Stimulated activated CD4-positive, alpha-beta T cell treated with anti-CD3 and anti-CD28 coated beads, Interleukin-1b, Interleukin-23, amount 100 ng/mL, for 48 hours (primary cell): ENCODE data around the gene PCDHGB7.
"Not testable (repeated sequence)": the region's sequence is repeated elsewhere in the genome, so short reads cannot be mapped to it uniquely, and the experiment has no call there.

ENCODE experiments used
- DNase-seq: peaks from one replicate; pipeline ENCODE4 v3.0.0-alpha.2; 2020

Gene PCDHGB7

DNA sequence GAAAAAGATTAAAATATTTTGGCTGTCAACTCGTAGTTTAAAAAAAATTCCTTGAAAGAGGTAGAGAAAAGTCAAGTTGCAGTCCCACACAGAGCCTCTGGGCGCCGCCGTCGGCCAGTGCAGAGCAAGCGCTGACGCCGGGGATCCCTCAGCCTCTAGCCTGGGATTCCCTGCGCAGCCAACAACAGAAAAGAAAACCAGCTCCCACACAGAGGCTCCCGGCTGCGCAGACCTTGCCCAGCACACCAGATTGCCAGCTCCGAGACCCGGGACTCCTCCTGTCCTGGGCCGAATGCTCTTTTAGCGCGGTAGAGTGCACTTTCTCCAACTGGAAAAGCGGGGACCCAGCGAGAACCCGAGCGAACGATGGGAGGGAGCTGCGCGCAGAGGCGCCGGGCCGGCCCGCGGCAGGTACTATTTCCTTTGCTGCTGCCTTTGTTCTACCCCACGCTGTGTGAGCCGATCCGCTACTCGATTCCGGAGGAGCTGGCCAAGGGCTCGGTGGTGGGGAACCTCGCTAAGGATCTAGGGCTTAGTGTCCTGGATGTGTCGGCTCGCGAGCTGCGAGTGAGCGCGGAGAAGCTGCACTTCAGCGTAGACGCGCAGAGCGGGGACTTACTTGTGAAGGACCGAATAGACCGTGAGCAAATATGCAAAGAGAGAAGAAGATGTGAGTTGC lies at the start of gene PCDHGB7:
Gene PCDHGB7 (plus strand): TSS at position 184 of the 679 bp plus-strand sequence. CDS start 183 bp downstream, at position 367.
- peak; percentile 66 for DNase-seq

DNA sequence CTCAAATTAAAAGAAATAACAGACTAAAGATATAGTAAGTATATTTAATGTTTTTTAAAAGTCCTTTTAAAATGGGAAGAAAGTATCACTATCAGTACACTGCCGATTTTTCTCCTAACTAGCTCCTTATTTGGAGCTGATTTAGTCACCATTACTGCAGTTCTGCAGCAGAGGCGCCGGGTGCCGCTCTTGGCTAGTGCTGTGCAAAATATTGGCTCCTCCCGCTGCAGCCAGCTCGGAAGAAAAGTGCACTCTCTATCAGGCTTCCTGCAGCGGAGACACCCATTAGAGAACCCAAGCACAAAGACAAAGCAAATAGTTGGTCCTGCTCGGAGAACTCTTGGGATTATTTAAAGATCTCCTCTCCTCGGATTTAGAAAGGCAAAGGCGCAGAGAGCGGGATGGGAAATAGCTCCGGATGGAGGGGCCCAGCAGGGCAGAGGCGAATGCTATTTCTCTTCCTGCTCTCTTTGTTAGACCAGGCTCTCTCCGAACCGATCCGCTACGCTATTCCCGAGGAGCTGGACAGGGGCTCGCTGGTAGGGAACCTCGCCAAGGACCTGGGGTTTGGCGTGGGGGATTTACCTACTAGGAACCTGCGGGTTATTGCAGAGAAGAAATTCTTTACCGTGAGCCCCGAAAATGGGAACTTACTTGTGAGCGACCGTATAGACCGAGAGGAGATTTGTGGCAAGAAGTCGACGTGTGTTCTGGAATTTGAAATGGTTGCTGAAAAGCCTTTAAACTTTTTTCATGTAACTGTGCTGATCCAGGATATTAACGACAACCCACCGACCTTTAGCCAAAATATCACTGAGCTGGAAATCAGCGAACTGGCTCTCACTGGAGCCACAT lies 47.3 kb upstream of the PCDHGB7 start, which contains the start of gene PCDHGB3:
Gene PCDHGB3 (plus strand): TSS at position 249 of the 855 bp plus-strand sequence. CDS start 153 bp downstream, at position 402.
- peak; percentile 25 for DNase-seq

DNA sequence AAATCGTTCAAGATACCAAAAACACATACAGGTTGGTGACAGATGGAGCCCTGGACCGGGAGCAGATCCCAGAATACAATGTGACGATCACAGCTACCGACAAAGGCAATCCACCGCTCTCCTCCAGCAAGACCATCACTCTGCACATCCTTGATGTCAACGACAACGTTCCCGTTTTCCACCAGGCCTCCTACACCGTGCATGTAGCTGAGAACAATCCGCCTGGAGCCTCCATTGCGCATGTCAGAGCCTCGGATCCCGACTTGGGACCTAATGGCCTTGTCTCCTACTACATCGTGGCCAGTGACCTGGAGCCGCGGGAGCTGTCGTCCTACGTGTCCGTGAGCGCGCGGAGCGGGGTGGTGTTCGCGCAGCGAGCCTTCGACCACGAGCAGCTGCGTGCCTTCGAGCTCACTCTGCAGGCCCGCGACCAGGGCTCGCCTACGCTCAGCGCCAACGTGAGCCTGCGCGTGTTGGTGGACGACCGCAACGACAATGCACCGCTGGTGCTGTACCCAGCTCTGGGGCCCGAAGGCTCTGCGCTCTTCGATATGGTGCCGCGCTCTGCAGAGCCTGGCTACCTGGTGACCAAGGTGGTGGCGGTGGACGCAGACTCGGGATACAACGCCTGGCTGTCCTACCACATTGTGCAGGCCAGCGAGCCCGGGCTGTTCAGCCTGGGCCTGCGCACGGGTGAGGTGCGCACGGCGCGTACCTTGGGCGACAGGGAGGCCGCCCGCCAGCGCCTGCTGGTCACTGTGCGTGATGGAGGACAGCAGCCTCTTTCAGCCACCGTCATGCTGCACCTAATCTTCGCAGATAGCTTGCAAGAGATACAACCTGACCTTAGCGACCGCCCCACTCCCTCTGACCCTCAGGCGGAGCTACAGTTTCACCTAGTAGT lies 45.7 kb upstream of the PCDHGB7 start:
- DNase-seq: no peak

DNA sequence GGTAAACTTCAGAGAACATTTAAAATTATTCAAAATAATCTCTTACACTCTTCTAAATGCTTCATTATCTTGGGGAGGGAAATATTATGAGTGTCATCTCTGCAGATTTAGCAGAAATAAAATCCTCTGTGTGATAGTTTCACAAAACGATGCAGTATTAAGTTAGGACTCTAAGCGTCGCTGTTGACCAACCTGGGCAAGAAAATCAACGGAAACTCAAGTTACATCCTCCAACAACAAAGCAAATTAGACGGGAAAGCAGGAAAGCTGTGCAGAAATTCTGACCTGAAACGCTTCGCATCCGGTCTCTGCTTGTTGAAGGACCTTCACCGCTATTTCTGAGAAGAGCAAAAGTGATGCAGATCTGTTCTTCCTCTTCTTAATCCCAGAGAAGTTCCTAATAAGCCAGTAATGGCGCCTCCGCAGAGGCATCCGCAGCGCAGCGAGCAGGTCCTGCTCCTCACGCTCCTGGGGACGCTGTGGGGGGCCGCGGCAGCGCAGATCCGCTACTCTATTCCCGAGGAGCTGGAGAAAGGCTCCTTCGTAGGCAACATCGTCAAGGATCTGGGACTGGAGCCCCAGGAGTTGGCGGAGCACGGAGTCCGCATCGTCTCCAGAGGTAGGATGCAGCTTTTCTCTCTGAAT lies 43.7 kb upstream of the PCDHGB7 start, which contains the start of gene PCDHGA6:
Gene PCDHGA6 (plus strand): TSS at position 219 of the 645 bp plus-strand sequence. CDS start 193 bp downstream, at position 412.
- DNase-seq: no peak

DNA sequence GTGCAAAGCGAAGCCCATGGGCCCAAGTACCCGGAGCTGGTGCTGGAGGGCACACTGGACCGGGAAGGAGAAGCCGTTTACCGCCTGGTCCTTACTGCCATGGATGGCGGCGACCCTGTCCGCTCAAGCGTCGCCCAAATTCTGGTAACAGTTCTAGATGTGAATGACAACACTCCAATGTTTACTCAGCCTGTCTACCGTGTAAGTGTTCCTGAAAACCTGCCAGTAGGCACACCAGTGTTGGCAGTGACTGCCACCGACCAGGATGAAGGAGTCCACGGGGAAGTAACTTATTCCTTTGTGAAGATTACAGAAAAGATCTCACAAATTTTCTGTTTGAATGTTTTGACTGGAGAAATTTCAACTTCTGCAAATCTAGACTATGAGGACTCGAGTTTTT lies 42.9 kb upstream of the PCDHGB7 start:
- DNase-seq: no peak

DNA sequence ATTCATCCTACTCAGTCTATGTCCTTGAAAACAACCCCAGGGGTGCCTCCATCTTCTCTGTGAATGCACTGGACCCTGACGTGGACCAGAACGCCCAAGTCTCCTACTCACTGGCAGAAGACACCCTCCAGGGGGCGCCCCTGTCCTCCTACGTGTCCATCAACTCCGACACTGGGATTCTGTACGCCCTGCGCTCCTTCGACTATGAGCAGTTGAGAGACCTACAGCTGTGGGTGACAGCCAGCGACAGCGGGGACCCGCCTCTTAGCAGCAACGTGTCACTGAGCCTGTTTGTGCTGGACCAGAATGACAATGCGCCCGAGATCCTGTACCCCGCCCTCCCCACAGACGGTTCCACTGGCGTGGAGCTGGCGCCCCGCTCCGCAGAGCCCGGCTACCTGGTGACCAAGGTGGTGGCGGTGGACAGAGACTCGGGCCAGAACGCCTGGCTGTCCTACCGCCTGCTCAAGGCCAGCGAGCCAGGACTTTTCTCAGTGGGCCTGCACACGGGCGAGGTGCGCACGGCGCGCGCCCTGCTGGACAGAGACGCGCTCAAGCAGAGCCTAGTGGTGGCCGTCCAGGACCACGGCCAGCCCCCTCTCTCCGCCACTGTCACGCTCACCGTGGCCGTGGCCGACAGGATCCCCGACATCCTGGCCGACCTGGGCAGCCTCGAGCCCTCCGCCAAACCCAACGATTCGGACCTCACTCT lies 41.9 kb upstream of the PCDHGB7 start:
- DNase-seq: not testable (repeated sequence)

DNA sequence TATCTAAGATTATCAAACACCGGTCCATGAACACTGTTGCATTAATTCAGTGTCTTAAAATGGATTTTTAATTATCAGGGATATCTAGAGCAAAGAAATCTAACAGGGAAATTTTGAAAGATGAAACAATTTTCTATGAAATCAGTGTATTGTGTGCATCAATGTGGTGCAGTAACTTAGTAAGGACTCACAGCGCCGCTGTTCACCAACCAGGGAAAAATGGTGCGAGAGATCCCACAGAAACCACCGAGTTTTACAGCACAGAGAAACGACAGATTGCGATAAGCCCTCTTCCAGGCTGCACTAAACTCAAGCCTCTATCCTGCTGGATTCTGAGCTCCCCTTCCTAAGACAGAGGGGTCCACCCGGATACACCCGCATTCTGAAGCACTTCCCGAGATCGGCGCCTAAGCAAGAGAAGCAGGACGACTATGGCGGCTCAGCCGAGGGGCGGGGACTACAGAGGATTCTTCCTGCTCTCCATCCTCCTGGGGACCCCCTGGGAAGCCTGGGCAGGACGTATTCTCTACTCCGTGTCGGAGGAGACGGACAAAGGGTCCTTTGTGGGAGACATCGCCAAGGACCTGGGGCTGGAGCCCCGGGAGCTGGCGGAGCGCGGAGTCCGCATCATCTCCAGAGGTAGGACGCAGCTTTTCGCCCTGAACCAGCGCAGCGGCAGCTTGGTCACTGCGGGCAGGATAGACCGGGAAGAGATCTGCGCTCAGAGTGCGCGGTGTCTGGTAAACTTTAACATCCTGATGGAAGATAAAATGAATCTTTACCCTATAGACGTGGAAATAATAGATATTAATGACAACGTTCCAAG lies 34.8 kb upstream of the PCDHGB7 start, which contains the start of gene PCDHGA7:
Gene PCDHGA7 (plus strand): TSS at position 274 of the 826 bp plus-strand sequence. CDS start 158 bp downstream, at position 432.
- DNase-seq: no peak

DNA sequence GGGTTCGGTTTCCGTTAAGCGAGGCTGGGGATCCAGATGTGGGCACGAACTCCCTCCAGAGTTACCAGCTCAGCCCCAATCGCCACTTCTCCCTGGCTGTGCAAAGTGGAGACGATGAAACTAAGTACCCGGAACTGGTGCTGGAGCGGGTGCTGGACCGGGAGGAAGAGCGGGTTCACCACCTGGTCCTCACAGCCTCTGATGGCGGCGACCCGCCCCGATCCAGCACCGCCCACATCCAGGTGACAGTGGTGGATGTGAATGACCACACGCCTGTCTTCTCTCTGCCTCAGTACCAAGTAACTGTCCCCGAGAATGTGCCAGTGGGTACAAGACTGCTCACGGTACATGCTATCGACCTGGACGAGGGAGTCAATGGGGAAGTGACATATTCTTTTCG lies 34.1 kb upstream of the PCDHGB7 start:
- DNase-seq: no peak

DNA sequence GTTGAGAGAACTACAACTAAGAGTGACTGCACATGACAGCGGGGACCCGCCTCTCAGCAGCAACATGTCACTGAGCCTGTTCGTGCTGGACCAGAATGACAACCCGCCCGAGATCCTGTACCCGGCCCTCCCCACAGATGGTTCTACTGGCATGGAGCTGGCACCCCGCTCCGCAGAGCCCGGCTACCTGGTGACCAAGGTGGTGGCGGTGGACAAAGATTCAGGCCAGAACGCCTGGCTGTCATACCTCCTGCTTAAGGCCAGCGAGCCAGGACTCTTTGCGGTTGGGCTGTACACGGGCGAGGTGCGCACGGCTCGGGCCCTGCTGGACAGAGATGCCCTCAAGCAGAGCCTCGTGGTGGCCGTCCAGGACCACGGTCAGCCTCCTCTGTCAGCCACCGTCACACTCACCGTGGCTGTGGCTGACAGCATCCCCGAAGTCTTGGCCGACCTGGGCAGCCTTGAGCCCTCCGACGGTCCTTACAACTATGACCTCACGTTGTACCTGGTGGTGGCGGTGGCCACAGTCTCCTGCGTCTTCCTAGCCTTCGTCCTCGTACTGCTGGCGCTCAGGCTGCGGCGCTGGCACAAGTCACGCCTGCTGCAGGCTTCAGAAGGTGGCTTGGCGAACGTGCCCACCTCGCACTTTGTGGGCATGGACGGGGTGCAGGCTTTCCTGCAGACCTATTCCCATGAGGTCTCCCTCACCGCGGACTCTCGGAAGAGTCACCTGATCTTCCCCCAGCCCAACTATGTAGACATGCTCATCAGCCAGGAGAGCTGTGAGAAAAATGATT lies 32.8 kb upstream of the PCDHGB7 start:
- no peak for DNase-seq

DNA sequence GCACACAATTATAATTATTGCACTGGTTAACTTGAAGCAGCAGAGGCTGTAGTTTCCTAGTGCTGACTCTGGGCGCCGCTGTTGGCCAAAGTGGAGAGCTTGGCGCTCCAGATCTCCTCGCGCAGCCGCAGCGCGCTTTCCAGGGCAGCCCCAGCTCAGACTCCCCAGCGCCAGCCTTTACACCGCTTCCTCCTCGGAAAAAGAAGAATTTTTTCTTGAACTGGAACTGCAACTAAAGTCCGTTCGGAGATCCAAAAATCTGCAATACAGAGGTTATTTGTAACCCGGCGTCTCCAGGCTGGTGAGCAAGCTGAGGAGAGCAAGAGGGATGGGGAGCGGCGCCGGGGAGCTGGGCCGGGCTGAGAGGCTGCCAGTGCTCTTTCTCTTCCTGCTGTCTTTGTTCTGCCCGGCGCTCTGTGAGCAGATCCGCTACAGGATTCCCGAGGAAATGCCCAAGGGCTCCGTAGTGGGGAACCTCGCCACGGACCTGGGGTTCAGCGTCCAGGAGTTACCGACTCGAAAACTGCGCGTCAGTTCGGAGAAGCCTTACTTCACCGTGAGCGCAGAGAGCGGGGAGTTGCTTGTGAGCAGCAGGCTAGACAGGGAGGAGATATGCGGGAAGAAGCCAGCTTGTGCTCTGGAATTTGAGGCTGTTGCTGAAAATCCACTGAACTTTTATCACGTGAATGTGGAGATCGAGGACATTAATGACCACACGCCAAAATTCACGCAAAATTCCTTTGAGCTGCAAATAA lies 29.7 kb upstream of the PCDHGB7 start, which contains the start of gene PCDHGB4:
Gene PCDHGB4 (plus strand): TSS at position 142 of the 755 bp plus-strand sequence. CDS start 187 bp downstream, at position 329.
- DNase-seq: peak; percentile 24

DNA sequence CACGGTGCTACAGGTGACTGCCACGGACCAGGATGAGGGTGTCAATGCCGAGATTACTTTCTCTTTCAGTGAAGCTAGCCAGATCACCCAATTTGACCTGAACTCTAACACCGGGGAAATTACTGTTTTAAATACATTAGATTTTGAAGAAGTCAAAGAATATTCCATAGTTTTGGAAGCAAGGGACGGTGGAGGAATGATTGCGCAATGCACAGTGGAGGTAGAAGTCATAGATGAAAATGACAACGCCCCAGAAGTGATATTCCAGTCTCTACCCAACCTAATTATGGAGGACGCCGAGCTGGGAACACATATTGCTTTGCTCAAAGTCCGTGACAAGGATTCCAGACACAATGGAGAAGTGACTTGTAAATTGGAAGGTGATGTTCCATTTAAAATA lies 28.8 kb upstream of the PCDHGB7 start:
- no peak for DNase-seq

DNA sequence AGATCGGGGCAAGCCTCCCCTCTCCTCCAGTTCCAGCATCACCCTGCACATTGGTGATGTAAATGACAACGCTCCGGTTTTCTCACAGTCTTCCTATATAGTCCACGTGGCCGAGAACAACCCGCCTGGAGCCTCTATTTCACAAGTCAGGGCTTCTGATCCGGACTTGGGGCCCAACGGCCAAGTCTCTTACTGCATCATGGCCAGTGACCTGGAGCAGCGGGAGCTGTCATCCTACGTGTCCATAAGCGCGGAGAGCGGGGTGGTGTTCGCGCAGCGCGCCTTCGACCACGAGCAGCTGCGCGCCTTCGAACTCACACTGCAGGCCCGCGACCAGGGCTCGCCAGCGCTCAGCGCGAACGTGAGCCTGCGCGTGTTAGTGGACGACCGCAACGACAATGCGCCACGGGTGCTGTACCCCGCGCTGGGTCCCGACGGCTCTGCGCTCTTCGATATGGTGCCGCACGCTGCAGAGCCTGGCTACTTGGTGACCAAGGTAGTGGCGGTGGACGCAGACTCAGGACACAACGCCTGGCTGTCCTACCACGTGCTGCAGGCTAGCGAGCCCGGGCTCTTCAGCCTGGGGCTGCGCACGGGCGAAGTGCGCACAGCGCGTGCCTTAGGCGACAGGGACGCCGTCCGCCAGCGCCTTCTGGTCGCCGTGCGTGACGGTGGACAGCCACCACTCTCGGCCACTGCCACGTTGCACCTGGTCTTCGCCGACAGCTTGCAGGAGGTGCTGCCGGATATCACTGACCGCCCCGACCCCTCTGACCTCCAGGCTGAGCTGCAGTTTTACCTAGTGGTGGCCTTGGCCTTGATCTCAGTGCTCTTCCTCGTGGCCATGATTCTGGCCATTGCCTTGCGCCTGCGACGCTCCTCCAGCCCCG lies 28.1 kb upstream of the PCDHGB7 start:
- no peak for DNase-seq

DNA sequence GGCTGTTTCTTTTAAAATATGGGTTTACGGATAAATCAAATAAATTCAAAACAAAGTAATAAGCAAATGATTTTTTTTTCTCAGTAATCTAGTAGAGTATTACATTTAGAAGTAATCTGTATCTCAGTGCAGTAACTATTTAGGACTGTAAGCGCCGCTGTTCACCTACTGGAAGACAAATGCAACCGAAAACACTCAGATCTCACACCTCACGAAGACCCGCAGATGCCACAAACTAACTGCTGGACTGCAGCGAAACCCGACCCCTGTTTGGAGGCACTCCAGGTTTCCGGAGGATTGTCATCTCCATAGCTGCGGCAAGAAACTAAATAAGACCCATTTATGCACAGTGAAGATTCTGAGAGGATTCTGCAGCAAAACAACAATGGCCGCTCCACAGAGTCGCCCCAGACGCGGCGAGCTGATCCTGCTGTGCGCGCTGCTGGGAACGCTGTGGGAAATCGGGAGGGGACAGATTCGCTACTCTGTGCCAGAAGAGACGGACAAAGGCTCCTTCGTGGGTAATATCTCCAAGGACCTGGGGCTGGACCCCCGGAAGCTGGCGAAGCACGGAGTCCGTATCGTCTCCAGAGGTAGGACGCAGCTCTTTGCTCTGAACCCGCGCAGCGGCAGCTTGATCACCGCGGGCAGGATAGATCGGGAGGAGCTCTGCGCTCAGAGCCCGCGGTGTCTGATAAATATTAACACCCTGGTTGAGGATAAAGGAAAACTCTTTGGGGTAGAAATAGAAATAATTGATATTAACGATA lies 24.9 kb upstream of the PCDHGB7 start, which contains the start of gene PCDHGA8:
Gene PCDHGA8 (plus strand): TSS at position 205 of the 770 bp plus-strand sequence. CDS start 181 bp downstream, at position 386.
- no peak for DNase-seq

DNA sequence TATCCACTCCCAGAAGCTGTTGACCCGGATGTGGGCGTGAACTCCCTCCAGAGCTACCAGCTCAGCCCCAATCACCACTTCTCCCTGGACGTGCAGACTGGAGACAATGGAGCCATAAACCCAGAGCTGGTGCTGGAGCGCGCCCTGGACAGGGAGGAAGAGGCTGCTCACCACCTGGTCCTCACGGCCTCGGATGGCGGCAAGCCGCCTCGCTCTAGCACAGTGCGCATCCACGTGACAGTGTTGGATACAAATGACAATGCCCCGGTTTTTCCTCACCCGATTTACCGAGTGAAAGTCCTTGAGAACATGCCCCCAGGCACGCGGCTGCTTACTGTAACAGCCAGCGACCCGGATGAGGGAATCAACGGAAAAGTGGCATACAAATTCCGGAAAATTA lies 24.2 kb upstream of the PCDHGB7 start:
- no peak for DNase-seq

DNA sequence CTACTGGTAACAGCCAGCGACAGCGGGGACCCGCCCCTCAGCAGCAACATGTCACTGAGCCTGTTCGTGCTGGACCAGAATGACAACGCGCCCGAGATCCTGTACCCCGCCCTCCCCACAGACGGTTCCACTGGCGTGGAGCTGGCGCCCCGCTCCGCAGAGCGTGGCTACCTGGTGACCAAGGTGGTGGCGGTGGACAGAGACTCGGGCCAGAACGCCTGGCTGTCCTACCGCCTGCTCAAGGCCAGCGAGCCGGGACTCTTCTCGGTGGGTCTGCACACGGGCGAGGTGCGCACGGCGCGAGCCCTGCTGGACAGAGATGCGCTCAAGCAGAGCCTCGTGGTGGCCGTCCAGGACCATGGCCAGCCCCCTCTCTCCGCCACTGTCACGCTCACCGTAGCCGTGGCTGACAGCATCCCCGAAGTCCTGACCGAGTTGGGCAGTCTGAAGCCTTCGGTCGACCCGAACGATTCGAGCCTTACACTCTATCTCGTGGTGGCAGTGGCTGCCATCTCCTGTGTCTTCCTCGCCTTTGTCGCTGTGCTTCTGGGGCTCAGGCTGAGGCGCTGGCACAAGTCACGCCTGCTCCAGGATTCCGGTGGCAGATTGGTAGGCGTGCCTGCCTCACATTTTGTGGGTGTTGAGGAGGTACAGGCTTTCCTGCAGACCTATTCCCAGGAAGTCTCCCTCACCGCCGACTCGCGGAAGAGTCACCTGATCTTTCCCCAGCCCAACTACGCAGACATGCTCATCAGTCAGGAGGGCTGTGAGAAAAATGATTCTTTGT lies 22.9 kb upstream of the PCDHGB7 start:
- DNase-seq: not testable (repeated sequence)
